KMS-11 (cell line): ENCODE data around the gene DIAPH1.

Experiments used
- H2AFZ ChIP-seq: fragments of 200-600 bp; sonication (generic); 2 replicates; pipeline ENCODE4 v1.6.1; 2016; ENCODE audit warnings: antibody characterized with exemption, mixed run types, low read depth
- H3K27ac ChIP-seq: fragments of 200-600 bp; sonication (generic); 2 replicates; pipeline ENCODE4 v1.6.1; 2016; ENCODE audit warnings: mild to moderate bottlenecking, mixed run types
- H3K27me3 ChIP-seq: fragments of 200-600 bp; sonication (generic); 2 replicates; pipeline ENCODE4 v1.6.1; 2017; ENCODE audit warnings: mild to moderate bottlenecking, low read depth, mixed run types, moderate library complexity; ENCODE audit not compliant: insufficient read depth
- H3K36me3 ChIP-seq: fragments of 200-600 bp; sonication (generic); 2 replicates; pipeline ENCODE4 v1.6.1; 2017; ENCODE audit warnings: mild to moderate bottlenecking, mixed run types; ENCODE audit not compliant: insufficient read depth
- H3K4me1 ChIP-seq: fragments of 200-600 bp; sonication (generic); 2 replicates; pipeline ENCODE4 v1.6.1; 2016; ENCODE audit warnings: mild to moderate bottlenecking, low read depth, mixed run types; ENCODE audit not compliant: poor library complexity, severe bottlenecking
- H3K4me2 ChIP-seq: fragments of 200-600 bp; sonication (generic); 2 replicates; pipeline ENCODE4 v1.7.0; 2016; ENCODE audit warnings: mild to moderate bottlenecking, mixed run types
- H3K4me3 ChIP-seq: fragments of 200-600 bp; sonication (generic); IDR thresholded peaks from 2 replicates; pipeline ENCODE4 v1.6.1; 2017; ENCODE audit warnings: low read depth, low read length, mixed read lengths; ENCODE audit not compliant: insufficient read depth
- H3K79me2 ChIP-seq: fragments of 200-600 bp; sonication (generic); 2 replicates; pipeline ENCODE4 v1.6.1; 2016; ENCODE audit warnings: low read depth, mixed run types; ENCODE audit not compliant: insufficient read depth
- H3K9ac ChIP-seq: fragments of 200-600 bp; sonication (generic); 2 replicates; pipeline ENCODE4 v1.6.1; 2016; ENCODE audit warnings: mild to moderate bottlenecking, mixed run types
- H4K20me1 ChIP-seq: fragments of 200-600 bp; sonication (generic); 2 replicates; pipeline ENCODE4 v1.6.1; 2016; ENCODE audit warnings: mild to moderate bottlenecking, mixed run types; ENCODE audit not compliant: insufficient read depth
- CTCF ChIP-seq: fragments of 200-600 bp; sonication (generic); conservative IDR thresholded peaks from 2 replicates; pipeline ENCODE4 v1.6.1; 2017; ENCODE audit warnings: low read depth, mild to moderate bottlenecking, antibody characterized with exemption, low read length, moderate library complexity, mixed read lengths

DIAPH1 gene

GRCh38 chr5:141504216-141504615 lies 114.6 kb downstream of the DIAPH1 start:
- Histone ChIP-seq H3K9ac (no peak overlapping the region), H2AFZ (no peak overlapping the region), H3K27me3 (no peaks in the 10 kb centered on the region), H3K4me3 (no peak overlapping the region), H3K4me2 (no peak overlapping the region), H3K27ac (no peak overlapping the region), H3K36me3 (no peaks in the 10 kb centered on the region), H4K20me1 (no peaks in the 10 kb centered on the region), H3K4me1 (no peaks in the 10 kb centered on the region), H3K79me2 (no peaks in the 10 kb centered on the region)
- TF ChIP-seq CTCF, result no peak

DNA sequence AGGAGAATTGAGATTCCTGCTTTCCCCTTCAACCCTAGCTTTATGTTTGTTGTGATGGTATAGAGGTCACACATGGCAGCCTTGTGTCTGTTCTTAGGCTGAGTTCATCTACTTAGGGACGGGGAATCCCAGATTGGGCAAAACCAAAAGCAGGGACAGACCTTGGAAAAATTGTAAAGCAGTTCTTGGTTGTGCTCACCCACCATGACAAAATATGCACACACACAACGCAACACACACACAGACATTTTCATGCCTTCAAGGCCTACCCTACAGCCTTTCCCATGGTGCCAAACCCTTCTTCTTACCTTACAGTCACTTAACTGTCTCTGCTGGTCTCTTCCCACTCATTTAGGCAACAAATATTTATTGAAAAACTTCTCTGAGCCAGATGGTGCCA lies 115.1 kb downstream of the DIAPH1 start:
- Histone ChIP-seq H3K36me3 (no peaks in the 10 kb centered on the region), H2AFZ (no peak overlapping the region), H4K20me1 (no peaks in the 10 kb centered on the region), H3K27me3 (no peaks in the 10 kb centered on the region), H3K27ac (no peak overlapping the region), H3K4me1 (no peaks in the 10 kb centered on the region), H3K4me3 (no peak overlapping the region), H3K79me2 (no peaks in the 10 kb centered on the region), H3K9ac (no peak overlapping the region), H3K4me2 (no peak overlapping the region)
- TF ChIP-seq CTCF, result no peak

DNA sequence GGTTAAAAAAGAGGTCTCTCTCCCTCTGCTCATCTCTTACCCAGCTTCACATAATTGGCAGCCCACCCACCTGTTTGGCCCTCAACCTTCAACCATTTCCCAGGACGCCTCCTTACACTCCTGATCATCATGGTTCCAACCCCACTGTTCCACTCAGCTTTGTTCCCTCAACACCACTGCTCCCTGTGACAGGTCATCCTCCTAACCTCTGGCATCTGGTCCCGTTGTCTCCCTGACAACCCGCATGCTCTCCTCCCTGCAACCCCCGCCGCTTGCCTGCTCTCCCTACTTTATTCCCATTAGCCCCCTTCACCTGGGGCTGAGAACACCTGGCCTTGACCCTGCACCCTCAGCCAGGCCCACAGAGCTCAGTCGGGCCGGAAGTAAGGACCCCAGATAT lies 117.0 kb downstream of the DIAPH1 start:
- H3K4me1 ChIP-seq, result no peaks in the 10 kb centered on the region
- H3K27ac ChIP-seq, result no peak overlapping the region
- no peaks in the 10 kb centered on the region for H3K27me3 ChIP-seq
- no peak overlapping the region for H3K4me3 ChIP-seq
- no peaks in the 10 kb centered on the region for H3K79me2 ChIP-seq
- H4K20me1 ChIP-seq, result no peaks in the 10 kb centered on the region
- no peak for TF ChIP-seq CTCF
- H3K9ac ChIP-seq, result no peak overlapping the region
- no peaks in the 10 kb centered on the region for H3K36me3 ChIP-seq
- no peak overlapping the region for H2AFZ ChIP-seq
- H3K4me2 ChIP-seq, result no peak overlapping the region

GRCh38 chr5:141496038-141496437 lies 122.8 kb downstream of the DIAPH1 start:
- H3K9ac ChIP-seq, result no peak overlapping the region
- H3K79me2 ChIP-seq, result no peaks in the 10 kb centered on the region
- H3K4me2 ChIP-seq, result no peak overlapping the region
- no peak for TF ChIP-seq CTCF
- H3K4me1 ChIP-seq, result no peaks in the 10 kb centered on the region
- no peak overlapping the region for H3K27ac ChIP-seq
- no peak overlapping the region for H2AFZ ChIP-seq
- no peaks in the 10 kb centered on the region for H3K36me3 ChIP-seq
- no peaks in the 10 kb centered on the region for H4K20me1 ChIP-seq
- no peaks in the 10 kb centered on the region for H3K27me3 ChIP-seq
- H3K4me3 ChIP-seq, result no peak overlapping the region

DNA sequence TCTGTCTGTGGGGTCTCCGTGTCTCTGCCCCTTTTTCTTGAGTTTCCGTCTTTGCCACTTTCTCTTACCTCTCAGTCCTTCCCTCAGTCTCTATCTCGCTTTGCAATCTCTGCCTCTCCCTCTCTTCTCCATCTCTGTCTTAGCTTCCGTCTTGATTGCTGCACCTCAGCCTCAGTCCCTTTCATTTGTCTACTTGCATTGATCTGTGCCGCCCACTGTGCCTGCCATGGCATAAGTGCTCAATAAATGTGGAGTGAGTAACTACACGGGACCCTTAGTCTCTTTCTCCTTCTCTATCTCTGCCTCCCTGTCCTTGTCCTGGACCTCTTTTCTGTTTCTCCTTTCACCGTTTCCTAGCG lies 123.4 kb downstream of the DIAPH1 start:
- no peak for TF ChIP-seq CTCF
- H3K4me3 ChIP-seq, result no peak overlapping the region
- H3K4me1 ChIP-seq, result no peaks in the 10 kb centered on the region
- no peaks in the 10 kb centered on the region for H3K36me3 ChIP-seq
- H3K9ac ChIP-seq, result no peak overlapping the region
- no peak overlapping the region for H3K27ac ChIP-seq
- no peaks in the 10 kb centered on the region for H4K20me1 ChIP-seq
- no peaks in the 10 kb centered on the region for H3K79me2 ChIP-seq
- H2AFZ ChIP-seq, result no peak overlapping the region
- no peaks in the 10 kb centered on the region for H3K27me3 ChIP-seq
- H3K4me2 ChIP-seq, result no peak overlapping the region
